ENCODE measurements around the gene STRADB. TPM values are rescaled to one million over a fixed set of nuclear protein-coding genes. Genes with fewer than 3 reads are reported as not detected.

The STRADB gene
- total and polyA plus RNA-seq, 4 experiments from 2014 or later, result 17.3 to 36.2 (median 21.6) TPM

GRCh38 chr2:201522965-201523364, 71.4 kb downstream of the STRADB start:
- H3K27ac Mint-ChIP-seq, result peak overlapping the region in 1 of 7 donors; percentile 53
- ChIA-PET CTCF (ENCODE audit: partially characterized antibody) (no interaction called here), POLR2A (ENCODE audit: partially characterized antibody) (no interaction called here)
- Histone ChIP-seq H3K27me3 (ENCODE audit: insufficient read depth, low read length) (no peaks in the 10 kb centered on the region), H3K27ac (ENCODE audit: low read depth, low read length) (no peak overlapping the region), H3K4me1 (ENCODE audit: insufficient read depth, low read length) (peaks cover 11% of the 10 kb centered on the region), H3K4me3 (ENCODE audit: low read length in 2 of 2) (no peak overlapping the region), H3K9me3 (ENCODE audit: control insufficient read depth in 1 of 2, low read length in 2 of 2) (no peaks in the 10 kb centered on the region), H3K36me3 (ENCODE audit: insufficient read depth, low read length) (no peaks in the 10 kb centered on the region)
- intact Hi-C loops (cut with micrococcal nuclease), result no loop called here
- H3K4me3 Mint-ChIP-seq, result no peak overlapping the region
- no peak for DNase-seq
- H3K4me1 Mint-ChIP-seq, result peaks cover 15 to 27% (median 18%) of the 10 kb centered on the region in 4 donors
- H3K36me3 Mint-ChIP-seq, result peaks cover 14 to 40% of the 10 kb centered on the region in 2 donors
- H3K9me3 Mint-ChIP-seq, result peaks cover 3 to 64% (median 45%) of the 10 kb centered on the region in 8 donors
- H3K27me3 Mint-ChIP-seq, result no peaks in the 10 kb centered on the region

GRCh38 chr2:201523506-201523905, 72.0 kb downstream of the STRADB start:
- peak overlapping the region in 1 of 7 donors; percentile 53 for H3K27ac Mint-ChIP-seq
- ChIA-PET CTCF (ENCODE audit: partially characterized antibody) (no interaction called here), POLR2A (ENCODE audit: partially characterized antibody) (no interaction called here)
- Histone ChIP-seq H3K36me3 (ENCODE audit: insufficient read depth, low read length) (no peaks in the 10 kb centered on the region), H3K9me3 (ENCODE audit: control insufficient read depth in 1 of 2, low read length in 2 of 2) (no peaks in the 10 kb centered on the region), H3K4me3 (ENCODE audit: low read length in 2 of 2) (no peak overlapping the region), H3K27ac (ENCODE audit: low read depth, low read length) (no peak overlapping the region), H3K4me1 (ENCODE audit: insufficient read depth, low read length) (peaks cover 11% of the 10 kb centered on the region), H3K27me3 (ENCODE audit: insufficient read depth, low read length) (no peaks in the 10 kb centered on the region)
- H3K27me3 Mint-ChIP-seq, result no peaks in the 10 kb centered on the region
- no peak overlapping the region for H3K4me3 Mint-ChIP-seq
- peaks cover 15 to 27% (median 18%) of the 10 kb centered on the region in 4 donors for H3K4me1 Mint-ChIP-seq
- peaks cover 3 to 70% (median 47%) of the 10 kb centered on the region in 8 donors for H3K9me3 Mint-ChIP-seq
- peaks cover 14 to 42% of the 10 kb centered on the region in 2 donors for H3K36me3 Mint-ChIP-seq
- DNase-seq, result no peak
- intact Hi-C loops (cut with micrococcal nuclease), result no loop called here

Other genes starting within 250 kb of the STRADB start
- gene CASP8, start 191.2 kb upstream of the STRADB start, total RNA-seq, result 100 to 1,000 TPM; 199 to 200 TPM
- gene CASP8, start 191.2 kb upstream of the STRADB start, polyA plus RNA-seq, result 100 to 1,000 TPM in 1 of 2 donors, 10 to 100 TPM in 1; 30.6 to 108 TPM
- 10 to 100 TPM; 10.0 to 10.3 TPM for gene FLACC1, start 94.4 kb upstream of the STRADB start, total RNA-seq
- gene FLACC1, start 94.4 kb upstream of the STRADB start, polyA plus RNA-seq, result under 1 TPM; 0.39 to 0.77 TPM
- gene TRAK2, start 282 bp upstream of the STRADB start, total RNA-seq, result 10 to 100 TPM; 46.8 to 47.3 TPM
- gene TRAK2, start 282 bp upstream of the STRADB start, polyA plus RNA-seq, result 10 to 100 TPM; 25.2 to 40.6 TPM
- 1 to 10 TPM; 4.4 to 5.2 TPM for gene TMEM237, start 191.8 kb downstream of the STRADB start, total RNA-seq
- 1 to 10 TPM; 2.4 to 3.1 TPM for gene TMEM237, start 191.8 kb downstream of the STRADB start, polyA plus RNA-seq
- gene MPP4, start 246.9 kb downstream of the STRADB start, total RNA-seq, result not detected
- not detected for gene MPP4, start 246.9 kb downstream of the STRADB start, polyA plus RNA-seq